Urinary bladder (tissue), 4 donors: Measurements from ENCODE around the gene SAMD1. TPM values are rescaled to one million over a fixed set of nuclear protein-coding genes. Genes with fewer than 3 reads are reported as not detected.

ENCODE experiments used
- DNase-seq: peaks from one replicate; pipeline ENCODE4 v3.0.0-alpha.2; 2015; ENCODE audit errors: extremely low spot score
- H3K27ac ChIP-seq: one replicate; pipeline ENCODE4 v1.5.1; 2013; ENCODE audit warnings: low read depth, mild to moderate bottlenecking, moderate library complexity
- H3K36me3 ChIP-seq: one replicate; pipeline ENCODE4 v1.6.1; 2013; ENCODE audit warnings: mild to moderate bottlenecking, moderate library complexity; ENCODE audit not compliant: insufficient read depth
- H3K4me1 ChIP-seq: one replicate; pipeline ENCODE4 v1.6.1; 2013; ENCODE audit warnings: mild to moderate bottlenecking, moderate library complexity; ENCODE audit not compliant: insufficient read depth
- H3K4me3 ChIP-seq: one replicate; pipeline ENCODE4 v1.5.1; 2013; ENCODE audit warnings: low read depth, low read length
- WGBS: extraction: QIAGEN DNeasy Blood & Tissue Kit; methylation state at CpG from one replicate; pipeline ENCODE4 v1.1.7; 2013; 5-methylcytosine and 5-hydroxymethylcytosine counted together
- polyA plus RNA-seq: library from polyadenylated mRNA; stranded (reverse); fragments of 200-250 nt; gene quantifications from one replicate; pipeline ENCODE4 v1.2.3, GENCODE V29; 2013
- total RNA-seq: library from RNA; depleted of rRNA; stranded (reverse); fragments of >200 nt; gene quantifications from one replicate; pipeline ENCODE4 v1.2.3, GENCODE V29; 2014
- donor health status: healthy with polysubstance abuse.
- donor health status: healthy.

The SAMD1 gene
- total and polyA plus RNA-seq, 2 donors, result 16.0 to 50.5 TPM

- DNase-seq, result no peak
- Histone ChIP-seq H3K4me3 (peak overlapping the region; percentile 49), H3K27ac (peak overlapping the region; percentile 87), H3K4me1 (no peaks in the 10 kb centered on the region), H3K36me3 (no peaks in the 10 kb centered on the region)
- WGBS, result 2% methylated on average over 61 of the region's 61 CpGs
These were observed 27.9 kb upstream of the SAMD1 start for GRCh38 chr19:14118165-14119051.

GRCh38 chr19:14117668-14118164, 27.2 kb upstream of the SAMD1 start, which contains the start of gene PRKACA:
PRKACA (minus strand) TSS chr19:14117762; CDS start chr19:14117547, 215 bp downstream.
- Histone ChIP-seq H3K36me3 (no peaks in the 10 kb centered on the region), H3K27ac (peak within 1 kb of the TSS; percentile 87), H3K4me1 (no peaks in the 10 kb centered on the region), H3K4me3 (peak within 1 kb of the TSS; percentile 94)
- under 1% methylated on average over 67 of the region's 67 CpGs for WGBS
- DNase-seq, result peak; percentile 93

GRCh38 chr19:14116918-14117578, 26.5 kb upstream of the SAMD1 start:
- no peaks in the 10 kb centered on the region for H3K4me1 ChIP-seq
- DNase-seq, result no peak
- no peaks in the 10 kb centered on the region for H3K36me3 ChIP-seq
- H3K27ac ChIP-seq, result no peak overlapping the region
- WGBS, result under 1% methylated on average over 33 of the region's 33 CpGs
- H3K4me3 ChIP-seq, result peak overlapping the region; percentile 94

DNA sequence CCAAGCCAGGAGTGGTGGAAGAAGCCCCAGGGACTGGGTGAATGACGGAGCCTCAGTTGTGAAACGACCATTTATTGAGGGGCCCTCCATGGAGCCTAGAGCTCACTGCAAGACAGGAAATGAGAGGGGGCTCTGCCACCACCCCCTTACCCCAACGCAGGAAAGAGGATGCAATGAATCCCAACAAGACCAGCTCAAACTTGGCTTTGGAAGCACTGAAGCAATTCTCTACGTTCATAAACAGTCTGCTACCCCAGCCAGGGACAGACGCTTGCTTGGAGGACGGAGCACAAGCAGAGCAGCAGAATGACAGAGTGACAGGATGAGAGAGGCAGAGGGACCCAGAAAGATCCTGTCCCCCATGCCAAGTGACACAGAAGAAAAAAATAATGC, 26.0 kb upstream of the SAMD1 start:
- no peaks in the 10 kb centered on the region for H3K36me3 ChIP-seq
- H3K4me3 ChIP-seq, result peak overlapping the region; percentile 94
- no peak overlapping the region for H3K27ac ChIP-seq
- DNase-seq, result no peak
- peaks cover 2% of the 10 kb centered on the region for H3K4me1 ChIP-seq
- WGBS, result 9% methylated on average over 6 of the region's 6 CpGs

DNA sequence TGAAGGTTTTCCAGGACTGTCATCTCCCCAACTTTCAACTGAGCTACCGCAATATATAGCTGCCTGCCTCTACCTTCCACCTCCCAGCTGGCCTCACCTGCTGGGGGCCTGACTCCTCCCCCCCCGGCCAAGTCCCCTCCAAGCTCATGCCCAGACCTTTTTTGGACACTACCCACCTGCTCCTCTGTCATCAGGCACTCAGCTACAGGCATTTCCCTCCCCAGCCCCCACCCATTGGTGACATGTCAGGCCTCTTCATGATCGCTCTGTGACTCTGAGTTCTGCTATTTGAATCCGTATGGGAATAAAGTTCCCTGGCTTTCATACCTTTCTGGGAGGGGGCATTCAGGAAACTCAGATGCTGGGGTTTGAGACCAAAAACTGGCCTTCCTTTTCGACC, 25.2 kb upstream of the SAMD1 start:
- 71% methylated on average over 5 of the region's 5 CpGs for WGBS
- H3K4me3 ChIP-seq, result no peak overlapping the region
- no peak for DNase-seq

GRCh38 chr19:14114854-14115253, 24.3 kb upstream of the SAMD1 start:
- DNase-seq, result no peak
- Histone ChIP-seq H3K27ac (no peak overlapping the region), H3K4me3 (no peak overlapping the region), H3K4me1 (peaks cover 2% of the 10 kb centered on the region), H3K36me3 (no peaks in the 10 kb centered on the region)
- WGBS, result 50% methylated on average over 9 of the region's 9 CpGs

More for the DNA sequence above, 25.2 kb upstream of the SAMD1 start:
- Histone ChIP-seq H3K4me1 (peaks cover 2% of the 10 kb centered on the region), H3K36me3 (no peaks in the 10 kb centered on the region), H3K27ac (peak overlapping the region; percentile 7)

GRCh38 chr19:14114439-14114838, 23.9 kb upstream of the SAMD1 start:
- H3K4me1 ChIP-seq, result peaks cover 2% of the 10 kb centered on the region
- no peaks in the 10 kb centered on the region for H3K36me3 ChIP-seq
- no peak overlapping the region for H3K27ac ChIP-seq
- H3K4me3 ChIP-seq, result no peak overlapping the region
- DNase-seq, result no peak
- 91% methylated on average over 7 of the region's 7 CpGs for WGBS

DNA sequence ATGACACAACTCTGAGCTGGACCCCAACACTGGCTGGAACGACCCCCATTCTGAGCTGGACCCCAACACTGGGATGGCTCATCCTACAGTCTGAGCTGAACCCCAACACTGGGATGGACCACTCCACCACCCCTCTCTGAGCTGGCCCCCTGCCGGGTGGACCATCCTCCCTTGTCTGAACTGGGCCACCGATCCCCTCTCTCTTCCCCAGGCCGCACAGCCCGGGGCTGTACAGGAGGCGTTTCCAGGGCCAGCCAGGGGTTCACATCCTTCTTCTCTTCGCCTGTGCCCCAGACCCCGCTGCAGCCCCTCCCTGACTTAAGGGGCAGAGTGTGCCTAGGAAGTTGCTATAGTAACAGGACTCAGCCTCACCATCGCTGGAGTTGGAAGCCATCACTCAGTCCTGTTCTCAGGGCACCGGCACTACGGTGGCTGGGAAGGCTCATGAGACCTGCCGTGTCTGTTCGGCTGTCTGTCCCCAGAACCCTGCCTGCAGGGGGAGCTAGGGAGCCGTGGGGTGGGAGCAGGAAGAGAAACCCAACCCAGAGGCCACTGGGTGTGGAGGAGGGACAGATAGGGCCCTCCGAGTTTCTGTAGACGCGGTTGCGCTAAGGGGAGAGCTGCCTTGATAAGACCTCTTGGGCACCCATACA, 23.3 kb upstream of the SAMD1 start:
- peaks cover 2% of the 10 kb centered on the region for H3K4me1 ChIP-seq
- H3K4me3 ChIP-seq, result no peak overlapping the region
- no peaks in the 10 kb centered on the region for H3K36me3 ChIP-seq
- no peak for DNase-seq
- H3K27ac ChIP-seq, result no peak overlapping the region
- 84% methylated on average over 18 of the region's 18 CpGs for WGBS

- no peak for DNase-seq
- Histone ChIP-seq H3K27ac (peak overlapping the region; percentile 40), H3K4me3 (no peak overlapping the region), H3K36me3 (no peaks in the 10 kb centered on the region), H3K4me1 (peaks cover 2% of the 10 kb centered on the region)
- 25% methylated on average over 12 of the region's 12 CpGs for WGBS
These were observed 22.3 kb upstream of the SAMD1 start for GRCh38 chr19:14112809-14113385.

DNA sequence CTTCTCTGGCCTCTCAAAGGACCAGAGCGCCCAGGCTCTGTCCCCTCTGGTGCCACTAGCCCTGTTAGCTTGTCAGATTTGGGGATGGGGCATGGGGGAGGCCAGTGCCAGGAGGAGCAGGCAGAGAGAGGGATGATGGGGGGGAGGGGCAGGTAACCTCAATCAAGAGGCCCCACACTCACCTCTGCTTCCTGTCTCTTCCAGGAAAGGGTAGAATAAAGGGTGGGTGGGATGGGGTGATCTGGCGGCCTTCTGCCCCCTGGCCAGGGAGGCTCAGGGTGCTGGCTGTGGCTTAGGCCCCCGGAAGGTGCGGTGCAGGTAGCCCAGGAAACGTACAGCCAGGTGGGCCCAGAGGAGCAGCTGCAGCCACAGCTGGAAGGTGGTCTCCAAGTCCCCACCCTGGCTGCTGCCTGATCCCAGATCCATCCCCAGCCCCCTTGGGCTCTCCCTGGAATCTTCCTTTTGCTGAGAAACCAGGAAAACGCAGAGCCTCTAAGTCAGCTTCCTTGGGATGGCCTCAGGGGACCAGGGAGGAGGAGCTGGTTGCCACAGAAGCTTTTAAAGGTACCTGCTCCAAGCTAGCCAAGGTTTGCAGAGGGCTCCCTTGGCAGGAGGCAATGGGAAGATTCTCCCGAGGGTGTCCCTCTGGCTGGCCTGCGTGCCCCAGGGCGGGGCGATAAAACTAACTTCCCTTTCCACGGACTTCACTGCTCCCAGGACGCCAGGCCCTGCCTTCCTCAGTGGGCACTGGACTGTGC, 21.7 kb upstream of the SAMD1 start:
- Histone ChIP-seq H3K4me3 (no peak overlapping the region), H3K36me3 (no peaks in the 10 kb centered on the region), H3K27ac (peak overlapping the region; percentile 40), H3K4me1 (peaks cover 2% of the 10 kb centered on the region)
- WGBS, result 53% methylated on average over 12 of the region's 12 CpGs
- DNase-seq, result no peak

DNA sequence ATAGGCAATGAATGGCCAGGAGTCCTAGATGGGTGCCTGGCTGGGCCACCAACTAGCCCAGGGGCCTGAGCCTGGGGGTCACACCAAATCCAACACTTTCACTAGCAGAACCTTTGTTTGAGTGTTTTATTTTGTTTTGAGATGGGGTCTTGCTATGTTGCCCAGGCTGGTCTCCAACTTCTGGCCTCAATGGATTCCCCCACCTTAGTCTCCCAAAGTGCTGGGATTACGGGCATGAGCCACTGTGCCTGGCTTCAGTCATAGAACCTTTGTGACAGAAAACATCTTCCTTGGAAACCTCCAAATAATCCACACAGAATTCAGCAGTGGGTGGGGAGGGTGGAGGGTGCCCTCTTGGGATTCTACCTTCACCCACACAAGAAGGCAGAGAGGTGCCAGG, 20.9 kb upstream of the SAMD1 start:
- WGBS, result 91% methylated on average over 1 of the region's 1 CpG
- Histone ChIP-seq H3K27ac (no peak overlapping the region), H3K4me1 (peaks cover 2% of the 10 kb centered on the region)

DNA sequence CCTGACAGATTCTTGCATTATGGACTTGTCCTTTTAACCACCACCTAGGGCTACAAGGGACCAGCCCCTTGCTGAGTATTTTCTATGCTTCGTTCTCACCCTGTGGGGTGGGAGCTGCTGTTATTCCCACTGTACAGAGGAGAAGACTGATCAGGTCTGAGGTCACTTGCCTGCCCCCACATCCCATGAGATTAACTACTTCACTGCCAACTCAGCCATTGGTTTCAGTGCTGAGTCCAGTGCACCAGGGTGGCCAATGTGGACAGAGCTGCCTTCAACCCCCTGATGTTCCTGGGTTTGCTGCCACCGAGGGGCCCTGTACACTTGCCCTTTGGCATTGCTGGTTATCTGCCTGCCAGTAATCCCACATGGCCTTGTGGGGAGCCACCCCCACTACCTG, 20.1 kb upstream of the SAMD1 start:
- Histone ChIP-seq H3K27ac (no peak overlapping the region), H3K36me3 (peaks cover 3% of the 10 kb centered on the region), H3K4me3 (no peak overlapping the region), H3K4me1 (peaks cover 2% of the 10 kb centered on the region)
- no peak for DNase-seq
- 69% methylated on average over 2 of the region's 2 CpGs for WGBS

More for the DNA sequence above, 20.9 kb upstream of the SAMD1 start:
- no peak for DNase-seq
- Histone ChIP-seq H3K4me3 (no peak overlapping the region), H3K36me3 (peaks cover 3% of the 10 kb centered on the region)
